Keratinocyte (primary cell): ENCODE measurements around the gene PAX2. TPM values are rescaled to one million over a fixed set of nuclear protein-coding genes. Genes with fewer than 3 reads are reported as not detected.

Experiments
- DNase-seq: peaks from one replicate; pipeline ENCODE4 v3.0.0-alpha.2; 2011; ENCODE audit warnings: low read depth, missing footprints, low spot score
- FAIRE-seq: peaks from 2 replicates; lab custom pipeline; 2011; peaks lifted over from hg19 to GRCh38; lab: Jason Lieb, UNC
- H2AFZ ChIP-seq: 2 replicates; pipeline ENCODE4 v1.6.0; 2012; ENCODE audit warnings: low read length, control low read depth, inconsistent platforms; ENCODE audit not compliant: control insufficient read depth
- H3K27ac ChIP-seq: 2 replicates; pipeline ENCODE4 v1.5.1; 2011; ENCODE audit warnings: low read length; ENCODE audit not compliant: control insufficient read depth, insufficient read depth
- H3K27me3 ChIP-seq: 3 replicates; pipeline ENCODE4 v1.6.0; 2011; ENCODE audit warnings: low read length; ENCODE audit not compliant: control insufficient read depth, insufficient read depth; ENCODE audit errors: extremely low read depth
- H3K36me3 ChIP-seq, 2 experiments: 2 replicates in 1 of 2; 3 replicates in 1 of 2; pipeline ENCODE4 v1.5.1; 2011; ENCODE audit warnings: low read length in 2 of 2, mild to moderate bottlenecking in 1 of 2; ENCODE audit not compliant: control insufficient read depth in 2 of 2, insufficient read depth in 2 of 2; ENCODE audit errors: extremely low read depth in 1 of 2
- H3K4me1 ChIP-seq: 3 replicates; pipeline ENCODE4 v1.5.1; 2011; ENCODE audit warnings: low read length; ENCODE audit not compliant: control insufficient read depth, insufficient read depth; ENCODE audit errors: extremely low read depth
- H3K4me2 ChIP-seq: 3 replicates; pipeline ENCODE4 v1.6.0; 2011; ENCODE audit warnings: low read depth, low read length; ENCODE audit not compliant: control insufficient read depth, insufficient read depth; ENCODE audit errors: extremely low read depth
- H3K4me3 ChIP-seq, 3 experiments: fragments of 200-600 bp in 1 of 3; sonication (generic) in 1 of 3; 2 replicates in 2 of 3; 3 replicates in 1 of 3; pipeline ENCODE4 v1.5.1; 2011 to 2016; ENCODE audit warnings: low read length in 3 of 3, mild to moderate bottlenecking in 3 of 3, control low read depth in 2 of 3, inconsistent platforms in 1 of 3, low read depth in 1 of 3, mixed read lengths in 1 of 3, mixed run types in 1 of 3, moderate library complexity in 1 of 3; ENCODE audit not compliant: control insufficient read depth in 2 of 3, insufficient read depth in 2 of 3; ENCODE audit errors: extremely low read depth in 1 of 3
- H3K79me2 ChIP-seq: 2 replicates; pipeline ENCODE4 v1.6.0; 2012; ENCODE audit warnings: low read length; ENCODE audit not compliant: control insufficient read depth, insufficient read depth
- H3K9ac ChIP-seq: 3 replicates; pipeline ENCODE4 v1.6.0; 2011; ENCODE audit warnings: low read length; ENCODE audit not compliant: control insufficient read depth, insufficient read depth; ENCODE audit errors: extremely low read depth
- H3K9me1 ChIP-seq: 3 replicates; pipeline ENCODE4 v1.6.0; 2011; ENCODE audit warnings: low read length; ENCODE audit not compliant: control insufficient read depth, insufficient read depth; ENCODE audit errors: extremely low read depth
- H3K9me3 ChIP-seq: 2 replicates; pipeline ENCODE4 v1.5.1; 2012; ENCODE audit warnings: low read depth, low read length; ENCODE audit not compliant: control insufficient read depth
- H4K20me1 ChIP-seq: 3 replicates; pipeline ENCODE4 v1.6.0; 2011; ENCODE audit warnings: low read length; ENCODE audit not compliant: control insufficient read depth, insufficient read depth; ENCODE audit errors: extremely low read depth
- EZH2 ChIP-seq: IDR thresholded peaks from one replicate; pipeline ENCODE4 v1.6.1; 2012; ENCODE audit warnings: inconsistent platforms, mild to moderate bottlenecking, low read length, moderate library complexity
- dilution Hi-C: fragments of 300-500 bp; cut with MboI; formaldehyde crosslinking; loops from one replicate; pipeline ENCODE4 v1.7.0; 2020; ENCODE audit warnings: low sequenced_read_pairs; ENCODE audit not compliant: extremely low pct_ligation_motif_present
- polyA plus RNA-seq, 5 experiments: library from polyadenylated mRNA; depleted of rRNA in 3 of 5; stranded (reverse) in 3 of 5; stranded (forward) in 1 of 5; unstranded in 1 of 5; fragments of >200 nt; gene quantifications; 1 replicate in 1 of 5; 2 replicates in 3 of 5; 3 replicates in 1 of 5; pipeline versions ENCODE4 v1.2.1 to v1.2.3, GENCODE V29; 2011 to 2012; ENCODE audit warnings: missing spikeins in 2 of 5, low read depth in 1 of 5, low replicate concordance in 1 of 5
- TF ChIP-seq, protein P1 (sequence below), 3 experiments: IDR thresholded peaks in 1 of 3; conservative IDR thresholded peaks in 1 of 3; optimal IDR thresholded peaks in 1 of 3; 2 replicates in 2 of 3; 3 replicates in 1 of 3; pipeline versions ENCODE3 to v1.5.1; 2011; ENCODE audit warnings: low read length in 3 of 3, mild to moderate bottlenecking in 3 of 3, moderate library complexity in 2 of 3, control low read depth in 1 of 3, inconsistent platforms in 1 of 3; ENCODE audit not compliant: insufficient read depth in 2 of 3; ENCODE audit errors: extremely low read depth in 1 of 3

Gene PAX2
- polyA plus RNA-seq, 1 donor (not counting 4 experiments of a cell fraction or from before 2014, with no cell fraction given) = not detected

DNA sequence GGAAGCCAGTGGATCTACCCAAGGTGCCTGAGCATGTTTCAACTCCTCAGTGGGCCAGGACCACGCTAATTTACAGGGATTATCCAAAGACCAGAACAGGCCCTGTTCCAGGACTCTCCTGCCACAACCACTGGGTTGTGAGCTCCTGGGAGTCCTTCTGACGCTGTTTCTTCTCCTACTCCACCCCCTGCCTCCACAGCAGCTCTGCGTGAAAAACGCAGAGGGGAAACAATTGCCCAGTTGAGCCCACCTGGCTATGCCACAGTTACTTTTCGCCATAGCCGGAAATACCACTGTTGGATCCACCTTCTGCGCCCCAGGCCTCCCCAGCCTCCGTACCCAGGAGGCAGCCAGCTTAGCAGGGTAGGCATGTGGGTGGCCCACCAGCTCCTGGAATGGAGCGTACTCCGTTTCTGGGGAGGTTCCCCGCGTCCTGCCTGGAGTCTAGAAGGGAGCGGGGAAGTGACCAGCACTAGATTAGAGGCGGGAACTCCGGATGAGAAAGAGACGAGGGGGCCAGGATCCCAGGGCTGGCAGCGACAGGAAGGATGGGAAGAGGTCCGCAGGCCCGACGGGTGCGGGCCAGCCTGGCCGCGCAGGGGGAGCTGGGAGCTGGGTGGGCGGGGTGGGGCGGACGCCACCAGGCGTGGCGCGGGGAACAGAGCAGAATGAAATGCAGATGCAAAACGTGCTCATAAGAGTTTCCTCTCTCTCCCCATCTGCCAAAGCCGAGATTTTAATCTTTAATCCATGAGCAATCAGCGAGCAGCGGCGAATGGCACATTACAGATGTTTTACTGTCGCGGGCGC lies 32.1 kb upstream of the PAX2 start:
- Histone ChIP-seq H3K9me1 (no peaks in the 10 kb centered on the region), H3K9ac (no peak overlapping the region), H3K4me1 (no peaks in the 10 kb centered on the region), H3K27ac (no peak overlapping the region), H3K9me3 (no peaks in the 10 kb centered on the region), H4K20me1 (peaks cover 2% of the 10 kb centered on the region), H2AFZ (no peak overlapping the region), H3K27me3 (peaks cover 77% of the 10 kb centered on the region), H3K36me3 (no peaks in the 10 kb centered on the region), H3K79me2 (no peaks in the 10 kb centered on the region), H3K4me2 (no peak overlapping the region), H3K4me3 (no peak overlapping the region)
- DNase-seq = no peak
- peak; percentile 71 for TF ChIP-seq EZH2
- TF ChIP-seq, protein P1, sequence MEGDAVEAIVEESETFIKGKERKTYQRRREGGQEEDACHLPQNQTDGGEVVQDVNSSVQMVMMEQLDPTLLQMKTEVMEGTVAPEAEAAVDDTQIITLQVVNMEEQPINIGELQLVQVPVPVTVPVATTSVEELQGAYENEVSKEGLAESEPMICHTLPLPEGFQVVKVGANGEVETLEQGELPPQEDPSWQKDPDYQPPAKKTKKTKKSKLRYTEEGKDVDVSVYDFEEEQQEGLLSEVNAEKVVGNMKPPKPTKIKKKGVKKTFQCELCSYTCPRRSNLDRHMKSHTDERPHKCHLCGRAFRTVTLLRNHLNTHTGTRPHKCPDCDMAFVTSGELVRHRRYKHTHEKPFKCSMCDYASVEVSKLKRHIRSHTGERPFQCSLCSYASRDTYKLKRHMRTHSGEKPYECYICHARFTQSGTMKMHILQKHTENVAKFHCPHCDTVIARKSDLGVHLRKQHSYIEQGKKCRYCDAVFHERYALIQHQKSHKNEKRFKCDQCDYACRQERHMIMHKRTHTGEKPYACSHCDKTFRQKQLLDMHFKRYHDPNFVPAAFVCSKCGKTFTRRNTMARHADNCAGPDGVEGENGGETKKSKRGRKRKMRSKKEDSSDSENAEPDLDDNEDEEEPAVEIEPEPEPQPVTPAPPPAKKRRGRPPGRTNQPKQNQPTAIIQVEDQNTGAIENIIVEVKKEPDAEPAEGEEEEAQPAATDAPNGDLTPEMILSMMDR (optimal IDR thresholded peaks at IDR 0.05 in 1 of 3, IDR thresholded peaks at IDR 0.05 in 1 of 3, conservative IDR thresholded peaks at IDR 0.05 in 1 of 3; ENCODE audit: extremely low read depth in 1 of 3, insufficient read depth in 2 of 3, low read length in 3 of 3) = no peak
- FAIRE-seq = no peak
- dilution Hi-C loops = no loop called here

DNA sequence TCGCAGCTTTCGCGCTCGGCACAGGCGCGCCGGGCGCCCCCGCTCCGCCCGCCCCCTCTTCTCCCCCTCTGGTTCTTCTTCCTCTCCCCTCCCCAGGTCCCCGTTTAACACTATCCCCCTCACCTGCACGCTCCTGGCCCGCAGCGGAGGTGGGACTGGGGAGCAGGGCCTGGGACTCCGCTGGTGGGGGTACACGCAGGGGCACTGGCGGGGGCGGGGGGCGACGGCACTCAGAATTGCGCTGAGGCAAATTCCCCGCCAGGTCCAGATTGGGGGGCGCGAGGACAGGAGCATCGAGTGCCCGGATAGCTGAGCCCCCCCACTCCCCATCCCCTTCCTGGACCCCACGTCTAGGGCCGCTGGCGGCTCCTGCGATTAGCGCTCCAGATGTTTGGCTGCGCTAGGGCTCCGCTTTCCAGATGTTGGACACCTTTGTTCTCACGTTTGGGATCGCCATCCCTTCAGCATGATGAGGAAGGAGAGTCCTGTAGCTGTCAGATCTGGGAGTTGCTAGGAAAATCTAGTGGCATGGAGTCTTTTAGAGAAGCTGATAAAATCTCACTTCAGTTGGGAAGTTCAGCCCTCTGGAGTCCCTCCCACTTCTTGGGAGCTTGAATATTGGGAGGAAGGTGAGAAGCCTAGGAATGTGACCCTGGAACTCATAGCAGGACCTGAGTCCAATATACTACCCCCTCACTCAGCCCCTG lies 31.4 kb upstream of the PAX2 start:
- Histone ChIP-seq H2AFZ (no peak overlapping the region), H4K20me1 (peaks cover 2% of the 10 kb centered on the region), H3K36me3 (no peaks in the 10 kb centered on the region), H3K4me2 (no peak overlapping the region), H3K9ac (no peak overlapping the region), H3K9me3 (no peaks in the 10 kb centered on the region), H3K27ac (no peak overlapping the region), H3K27me3 (peaks cover 74% of the 10 kb centered on the region), H3K4me1 (no peaks in the 10 kb centered on the region), H3K9me1 (no peaks in the 10 kb centered on the region), H3K4me3 (no peak overlapping the region), H3K79me2 (no peaks in the 10 kb centered on the region)
- DNase-seq (no peak), FAIRE-seq (no peak)
- dilution Hi-C loops = no loop called here
- TF ChIP-seq, protein P1 (optimal IDR thresholded peaks at IDR 0.05 in 1 of 3, IDR thresholded peaks at IDR 0.05 in 1 of 3, conservative IDR thresholded peaks at IDR 0.05 in 1 of 3; ENCODE audit: extremely low read depth in 1 of 3, insufficient read depth in 2 of 3, low read length in 3 of 3) = no peak
- peak; percentile 75 for TF ChIP-seq EZH2
